ENCODE data around the gene NPEPL1.

Gene NPEPL1

DNA sequence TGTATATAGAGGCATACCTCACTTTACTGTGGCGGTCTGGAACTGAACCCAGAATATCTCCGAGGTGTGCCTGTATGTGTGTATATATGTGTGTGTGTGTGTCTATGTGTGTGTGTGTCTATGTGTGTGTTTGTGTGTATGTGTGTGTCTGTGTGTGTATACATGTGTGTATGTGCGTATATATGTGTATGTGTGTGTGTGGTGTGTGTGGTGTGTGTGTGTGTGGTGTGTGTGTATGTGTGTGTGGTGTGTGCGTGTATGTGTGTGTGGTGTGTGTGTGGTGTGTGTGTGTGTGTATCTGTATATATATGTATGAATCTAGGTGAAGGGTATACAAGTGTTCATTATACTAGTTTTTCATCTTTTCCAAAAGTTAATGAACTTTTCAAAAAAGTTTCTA is 4.2 kb upstream of the NPEPL1 start:
- DNase-seq (ENCODE audit: low spot score), result no peak

GRCh38 chr20:58688840-58689239 is 3.8 kb upstream of the NPEPL1 start:
- DNase-seq (ENCODE audit: low spot score), result no peak
- in situ Hi-C loops (cut with MboI; ENCODE audit: low pct_unique_long_range_greater_than_20kb, low sequenced_read_pairs, unreplicated experiment), result loop anchor here (25.0 kb wide), 1 partner anchor 452 kb away; the partner anchor contains the start of gene ANKRD60
- no peak for TF ChIP-seq CTCF (IDR thresholded peaks at IDR 0.05; ENCODE audit: extremely low read depth, insufficient read depth, missing control alignments)

More for the DNA sequence above, 4.2 kb upstream of the NPEPL1 start:
- in situ Hi-C loops (cut with MboI; ENCODE audit: low pct_unique_long_range_greater_than_20kb, low sequenced_read_pairs, unreplicated experiment), result loop anchor here (25.0 kb wide), 1 partner anchor 451 kb away; the partner anchor contains the start of gene ANKRD60
- TF ChIP-seq CTCF (IDR thresholded peaks at IDR 0.05; ENCODE audit: extremely low read depth, insufficient read depth, missing control alignments), result no peak

- TF ChIP-seq CTCF (IDR thresholded peaks at IDR 0.05; ENCODE audit: extremely low read depth, insufficient read depth, missing control alignments), result no peak
- DNase-seq (ENCODE audit: low spot score), result no peak
- in situ Hi-C loops (cut with MboI; ENCODE audit: low pct_unique_long_range_greater_than_20kb, low sequenced_read_pairs, unreplicated experiment), result loop anchor here (25.0 kb wide), 1 partner anchor 453 kb away; the partner anchor contains the start of gene ANKRD60
Measured at GRCh38 chr20:58690396-58691135, 2.0 kb upstream of the NPEPL1 start.

GRCh38 chr20:58691773-58692578 is 624 bp upstream of the NPEPL1 start:
- TF ChIP-seq CTCF (IDR thresholded peaks at IDR 0.05; ENCODE audit: extremely low read depth, insufficient read depth, missing control alignments), result no peak
- in situ Hi-C loops (cut with MboI; ENCODE audit: low pct_unique_long_range_greater_than_20kb, low sequenced_read_pairs, unreplicated experiment), result loop anchor here (25.0 kb wide), 1 partner anchor 455 kb away; the partner anchor contains the start of gene ANKRD60
- DNase-seq (ENCODE audit: low spot score), result no peak

- DNase-seq (ENCODE audit: low spot score), result no peak
- TF ChIP-seq CTCF (IDR thresholded peaks at IDR 0.05; ENCODE audit: extremely low read depth, insufficient read depth, missing control alignments), result no peak
- in situ Hi-C loops (cut with MboI; ENCODE audit: low pct_unique_long_range_greater_than_20kb, low sequenced_read_pairs, unreplicated experiment), result loop anchor here (25.0 kb wide), 1 partner anchor 456 kb away; the partner anchor contains the start of gene ANKRD60
Measured at GRCh38 chr20:58693226-58694006, 816 bp downstream of the NPEPL1 start.
